Measurements from ENCODE around the gene UBQLN2.

GRCh38 chrX:56615282-56615681 lies 51.9 kb downstream of the UBQLN2 start:
- TF ChIP-seq CTCF (IDR thresholded peaks at IDR 0.05), result no peak
- TF ChIP-seq POLR2A (IDR thresholded peaks at IDR 0.05), result no peak
